ENCODE measurements around the gene TSSC4. TPM values are rescaled to one million over a fixed set of nuclear protein-coding genes. Genes with fewer than 3 reads are reported as not detected.

Gene TSSC4
- total and polyA plus RNA-seq, 9 of the 15 experiments (the other 6 are each of a cell fraction or from before 2014, with no cell fraction given), result 0.41 to 54.2 (median 11.0) TPM

GRCh38 chr11:2402106-2402505, 1.6 kb downstream of the TSSC4 start:
- in situ Hi-C loops (cut with MboI), result no loop called here
- Histone ChIP-seq H3K9me3 (replicated peaks; ENCODE audit: control insufficient read depth, insufficient read depth, low read depth, low read length) (no peaks in the 10 kb centered on the region), H3K4me1 (replicated peaks in 1 of 2; ENCODE audit: control insufficient read depth in 2 of 2, insufficient read depth in 2 of 2, low read length in 2 of 2) (peaks cover 12 to 75% of the 10 kb centered on the region in 2 experiments; a peak in 4 of 5 replicates), H3K79me2 (ENCODE audit: control insufficient read depth, insufficient read depth, low read length) (peaks cover 28% of the 10 kb centered on the region), H4K20me1 (replicated peaks; ENCODE audit: control insufficient read depth, insufficient read depth, low read length) (no peaks in the 10 kb centered on the region; the same call in 1 of the 2 replicates), H3K27me3 (ENCODE audit: control insufficient read depth in 2 of 2, insufficient read depth in 2 of 2, low read length in 2 of 2) (peaks cover 0 to 6% of the 10 kb centered on the region in 2 experiments; a peak in 2 of 5 replicates), H3K4me2 (ENCODE audit: insufficient read depth, low read length) (peak overlapping the region; percentile 95), H3K9ac (ENCODE audit: insufficient read depth in 1 of 2, low read depth in 2 of 2, low read length in 2 of 2) (peak overlapping the region; percentile 94 to 95; a peak in 3 of 4 replicates), H3K36me3 (ENCODE audit: control insufficient read depth, insufficient read depth, low read length) (peaks cover 32% of the 10 kb centered on the region; the same call in 1 of the 3 replicates), H3K4me3 (peak overlapping the region; percentile 87), H3K9me1 (ENCODE audit: control insufficient read depth, insufficient read depth, low read length) (no peaks in the 10 kb centered on the region), H2AFZ (ENCODE audit: low read depth, low read length) (no peak overlapping the region), H3K27ac (ENCODE audit: extremely low read depth, low read depth, low read length) (no peak overlapping the region)
- BruUV-seq (replicated peaks), result no TSS peak
- DNase-seq (ENCODE audit: extremely low read depth in 1 of 4, low spot score in 3 of 4), result no peak
- no peak for TF ChIP-seq PHTF2 (CRISPR knock-in tag; IDR thresholded peaks at IDR 0.05)
- TF ChIP-seq RBFOX2 (IDR thresholded peaks at IDR 0.05; ENCODE audit: low read depth, low read length), result 0 out of 2 replicates have a peak, but pooled peaks have one; percentile 7
- ATAC-seq, result no peak
- FAIRE-seq, result no peak
- POLR2A ChIA-PET, result interaction anchor here (0.6 to 1.1 kb wide), 4 partner anchors 9 to 99 kb away, joined by 3 read pairs; no protein-coding TSS in a partner anchor
- intact Hi-C loops (cut with micrococcal nuclease), result loop anchor here (5.0 kb wide), 1 partner anchor 95 kb away; no protein-coding TSS in a partner anchor
- CTCF ChIA-PET (ENCODE audit: low intra/inter-chr PET ratio), result no interaction called here
- WGBS (ENCODE audit: insufficient coverage, low coverage, missing lambda C conversion rate), result 91% methylated on average over 7 of the region's 13 CpGs

- H3K9ac ChIP-seq (ENCODE audit: insufficient read depth in 1 of 2, low read depth in 2 of 2, low read length in 2 of 2), result peak overlapping the region in 1 of 2 experiments; percentile 95; a peak in 2 of 4 replicates
- H3K27ac ChIP-seq (ENCODE audit: extremely low read depth, low read depth, low read length), result no peak overlapping the region
- intact Hi-C loops (cut with micrococcal nuclease), result loop anchor here (5.0 kb wide), 1 partner anchor 96 kb away; no protein-coding TSS in a partner anchor
- H3K36me3 ChIP-seq (ENCODE audit: control insufficient read depth, insufficient read depth, low read length), result peaks cover 25% of the 10 kb centered on the region; the same call in 1 of the 3 replicates
- POLR2A ChIA-PET, result interaction anchor here (0.5 to 1.1 kb wide), 2 partner anchors 22 to 100 kb away, joined by 3 to 4 read pairs; no protein-coding TSS in a partner anchor
- H3K4me2 ChIP-seq (ENCODE audit: insufficient read depth, low read length), result no peak overlapping the region
- peaks cover 12 to 81% of the 10 kb centered on the region in 2 experiments; a peak in 4 of 5 replicates for H3K4me1 ChIP-seq (replicated peaks in 1 of 2; ENCODE audit: control insufficient read depth in 2 of 2, insufficient read depth in 2 of 2, low read length in 2 of 2)
- no peak for FAIRE-seq
- no TSS peak for BruUV-seq (replicated peaks)
- peaks cover 3 to 16% of the 10 kb centered on the region in 2 experiments; a peak in 2 of 5 replicates for H3K27me3 ChIP-seq (ENCODE audit: control insufficient read depth in 2 of 2, insufficient read depth in 2 of 2, low read length in 2 of 2)
- no peak for DNase-seq (ENCODE audit: extremely low read depth in 1 of 4, low spot score in 3 of 4)
- H3K9me3 ChIP-seq (replicated peaks; ENCODE audit: control insufficient read depth, insufficient read depth, low read depth, low read length), result no peaks in the 10 kb centered on the region
- peaks cover 3% of the 10 kb centered on the region; the same call in 1 of the 2 replicates for H4K20me1 ChIP-seq (replicated peaks; ENCODE audit: control insufficient read depth, insufficient read depth, low read length)
- CTCF ChIA-PET (ENCODE audit: low intra/inter-chr PET ratio), result no interaction called here
- in situ Hi-C loops (cut with MboI), result no loop called here
- no peak overlapping the region for H3K4me3 ChIP-seq
- no peak overlapping the region for H2AFZ ChIP-seq (ENCODE audit: low read depth, low read length)
- ATAC-seq, result no peak
- 97% methylated on average over 24 of the region's 31 CpGs for WGBS (ENCODE audit: insufficient coverage, low coverage, missing lambda C conversion rate)
- peaks cover 28% of the 10 kb centered on the region for H3K79me2 ChIP-seq (ENCODE audit: control insufficient read depth, insufficient read depth, low read length)
- no peaks in the 10 kb centered on the region for H3K9me1 ChIP-seq (ENCODE audit: control insufficient read depth, insufficient read depth, low read length)
- no peak for TF ChIP-seq ZNF398 (CRISPR knock-in tag; IDR thresholded peaks at IDR 0.05)
- peak; percentile 40; the same call in 1 of the 2 replicates for TF ChIP-seq RBFOX2 (IDR thresholded peaks at IDR 0.05; ENCODE audit: low read depth, low read length)
- no peak for TF ChIP-seq TFAM (CRISPR knock-in tag; conservative IDR thresholded peaks at IDR 0.05)
- TF ChIP-seq ZNF695 (CRISPR knock-in tag; IDR thresholded peaks at IDR 0.05), result no peak
- 0 out of 2 replicates have a peak, but pooled peaks have one; percentile 19 for TF ChIP-seq ZBTB33 (CRISPR knock-in tag; IDR thresholded peaks at IDR 0.05)
These were observed 2.5 kb downstream of the TSSC4 start for GRCh38 chr11:2402890-2403645.

Measured in K562 (cell line).